K562 (cell line): ENCODE results near the gene DHDDS. TPM values are rescaled to one million over a fixed set of nuclear protein-coding genes. Genes with fewer than 3 reads are reported as not detected.

Source experiments
- ADNP ChIP-seq: fragments of 200-800 bp; sonication (Bioruptor generic); IDR thresholded peaks from 2 replicates; pipeline ENCODE4 v1.6.1; 2016; ENCODE audit warnings: missing genetic modification characterization, missing compliant biosample characterization
- C11orf30 ChIP-seq: fragments of 450-650 bp; IDR thresholded peaks from 2 replicates; pipeline ENCODE4 v1.6.1; 2016; ENCODE audit warnings: low read depth, mild to moderate bottlenecking
- CBX2 ChIP-seq: fragments of 200-600 bp; sonication (generic); IDR thresholded peaks from one replicate; pipeline ENCODE4 v1.6.1; 2012; ENCODE audit warnings: mild to moderate bottlenecking, low read length, inconsistent platforms; ENCODE audit not compliant: insufficient read depth, poor library complexity, severe bottlenecking
- CCNT2 ChIP-seq: IDR thresholded peaks from 2 replicates; pipeline ENCODE4 v1.6.1; 2011; ENCODE audit warnings: borderline replicate concordance, low read depth, mild to moderate bottlenecking, moderate library complexity, mixed read lengths, low read length; ENCODE audit not compliant: insufficient read length; ENCODE audit errors: extremely low read depth
- CUX1 ChIP-seq: fragments of 200-800 bp; sonication (Bioruptor generic); IDR thresholded peaks from 2 replicates; pipeline ENCODE4 v1.6.1; 2016; ENCODE audit warnings: missing genetic modification characterization, missing compliant biosample characterization
- HLTF ChIP-seq: fragments of 450-650 bp; IDR thresholded peaks from 2 replicates; pipeline ENCODE4 v1.6.1; 2016
- PCBP1 ChIP-seq: fragments of 200-400 bp; formaldehyde crosslinking; IDR thresholded peaks from 2 replicates; pipeline ENCODE4 v1.6.1; 2018; ENCODE audit warnings: mild to moderate bottlenecking, low read depth, low read length; ENCODE audit not compliant: poor library complexity, severe bottlenecking
- SMARCB1 ChIP-seq: IDR thresholded peaks from 2 replicates; pipeline ENCODE4 v1.6.1; 2011; ENCODE audit warnings: improper control_type of control experiment, low read depth; ENCODE audit not compliant: insufficient read length
- SRSF3 ChIP-seq: fragments of 200-400 bp; formaldehyde crosslinking; IDR thresholded peaks from 2 replicates; pipeline ENCODE4 v1.6.1; 2016; ENCODE audit warnings: mild to moderate bottlenecking, low read length, moderate library complexity; ENCODE audit not compliant: insufficient read depth
- TOE1 ChIP-seq, 2 experiments: fragments of 450-650 bp in 1 of 2; sonication (generic) in 1 of 2; formaldehyde crosslinking in 1 of 2; IDR thresholded peaks; 2 replicates each; pipeline versions ENCODE4 v1.7.1 to v1.8.0; 2016 to 2022; ENCODE audit warnings: borderline replicate concordance in 2 of 2, mild to moderate bottlenecking in 2 of 2, antibody characterized with exemption in 1 of 2, inconsistent platforms in 1 of 2, low read depth in 1 of 2, missing genetic modification reagents in 1 of 2, moderate library complexity in 1 of 2
- WHSC1 ChIP-seq: IDR thresholded peaks from one replicate; pipeline ENCODE4 v1.6.1; 2012; ENCODE audit warnings: low read length, control low read depth, inconsistent platforms
- ZC3H11A ChIP-seq: IDR thresholded peaks from 2 replicates; pipeline ENCODE4 v1.6.1; 2012; ENCODE audit warnings: low read depth, low read length, improper control_type of control experiment
- ZNF217 ChIP-seq: sonication (generic); formaldehyde crosslinking; IDR thresholded peaks from 2 replicates; pipeline ENCODE4 v1.8.0; 2022; ENCODE audit warnings: mild to moderate bottlenecking, missing genetic modification reagents
- ZNF589 ChIP-seq: fragments of 200-800 bp; sonication (Bioruptor generic); IDR thresholded peaks from 2 replicates; pipeline ENCODE4 v1.6.1; 2016; ENCODE audit warnings: low read depth, missing genetic modification characterization, missing compliant biosample characterization
- polyA plus RNA-seq, 8 experiments: library from polyadenylated mRNA; depleted of rRNA in 4 of 8; stranded (reverse) in 5 of 8; unstranded in 3 of 8; fragments of >200 nt; fragmentation: Nextera tagmentation in 2 of 8; fragmentation: Illumina TruSeq in 1 of 8; extraction: Ambion mirVana in 2 of 8; extraction: Trizol in 1 of 8; gene quantifications; 2 replicates each; pipeline versions ENCODE4 v1.2.1 to v1.2.3, GENCODE V29; 2011 to 2014; ENCODE audit warnings: inconsistent platforms in 1 of 8, missing spikeins in 1 of 8
- total RNA-seq, 7 experiments: library from RNA; depleted of rRNA in 6 of 7; stranded (reverse); fragments of >200 nt in 6 of 7; fragmentation: Illumina TruSeq in 2 of 7; extraction: Trizol in 2 of 7; gene quantifications; 2 replicates each; pipeline versions ENCODE4 v1.2.1 to v1.2.3, GENCODE V29; 2011 to 2021; ENCODE audit warnings: low replicate concordance in 1 of 7
- TF ChIP-seq, protein P1 (sequence below): fragments of 250-450 bp; sonication (Bioruptor Pico); IDR thresholded peaks from 2 replicates; pipeline ENCODE4 v1.4.0; 2020; ENCODE audit warnings: mild to moderate bottlenecking, moderate library complexity
- TF ChIP-seq, protein P2 (sequence below): sonication (generic); formaldehyde crosslinking; IDR thresholded peaks from 2 replicates; pipeline ENCODE4 v1.4.0; 2020; ENCODE audit warnings: mild to moderate bottlenecking, missing genetic modification reagents

The DHDDS gene
- total and polyA plus RNA-seq, 9 of the 15 experiments (the other 6 are each of a cell fraction or from before 2014, with no cell fraction given), result 33.3 to 55.0 (median 44.3) TPM

GRCh38 chr1:26500488-26501175 is 68.5 kb downstream of the DHDDS start (continued):
- TF ChIP-seq, protein P1, sequence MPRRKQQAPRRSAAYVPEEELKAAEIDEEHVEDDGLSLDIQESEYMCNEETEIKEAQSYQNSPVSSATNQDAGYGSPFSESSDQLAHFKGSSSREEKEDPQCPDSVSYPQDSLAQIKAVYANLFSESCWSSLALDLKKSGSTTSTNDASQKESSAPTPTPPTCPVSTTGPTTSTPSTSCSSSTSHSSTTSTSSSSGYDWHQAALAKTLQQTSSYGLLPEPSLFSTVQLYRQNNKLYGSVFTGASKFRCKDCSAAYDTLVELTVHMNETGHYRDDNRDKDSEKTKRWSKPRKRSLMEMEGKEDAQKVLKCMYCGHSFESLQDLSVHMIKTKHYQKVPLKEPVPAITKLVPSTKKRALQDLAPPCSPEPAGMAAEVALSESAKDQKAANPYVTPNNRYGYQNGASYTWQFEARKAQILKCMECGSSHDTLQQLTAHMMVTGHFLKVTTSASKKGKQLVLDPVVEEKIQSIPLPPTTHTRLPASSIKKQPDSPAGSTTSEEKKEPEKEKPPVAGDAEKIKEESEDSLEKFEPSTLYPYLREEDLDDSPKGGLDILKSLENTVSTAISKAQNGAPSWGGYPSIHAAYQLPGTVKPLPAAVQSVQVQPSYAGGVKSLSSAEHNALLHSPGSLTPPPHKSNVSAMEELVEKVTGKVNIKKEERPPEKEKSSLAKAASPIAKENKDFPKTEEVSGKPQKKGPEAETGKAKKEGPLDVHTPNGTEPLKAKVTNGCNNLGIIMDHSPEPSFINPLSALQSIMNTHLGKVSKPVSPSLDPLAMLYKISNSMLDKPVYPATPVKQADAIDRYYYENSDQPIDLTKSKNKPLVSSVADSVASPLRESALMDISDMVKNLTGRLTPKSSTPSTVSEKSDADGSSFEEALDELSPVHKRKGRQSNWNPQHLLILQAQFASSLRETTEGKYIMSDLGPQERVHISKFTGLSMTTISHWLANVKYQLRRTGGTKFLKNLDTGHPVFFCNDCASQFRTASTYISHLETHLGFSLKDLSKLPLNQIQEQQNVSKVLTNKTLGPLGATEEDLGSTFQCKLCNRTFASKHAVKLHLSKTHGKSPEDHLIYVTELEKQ (CRISPR knock-in tag), result no peak
- TF ChIP-seq CCNT2 (peak; percentile 33), WHSC1 (no peak), CUX1 (CRISPR knock-in tag) (no peak), ZC3H11A (no peak), ZNF589 (CRISPR knock-in tag) (no peak), SMARCB1 (no peak), SRSF3 (peak; percentile 85; the same call in 1 of the 2 replicates), ZNF217 (peak; percentile 31; the same call in 1 of the 2 replicates), HLTF (peak; percentile 46; the same call in 1 of the 2 replicates), ADNP (no peak), C11orf30 (no peak), CBX2 (no peak), TOE1 (IDR thresholded peaks at IDR 0.05; ENCODE audit: borderline replicate concordance) (peak; percentile 94), TOE1 (CRISPR knock-in tag; IDR thresholded peaks at IDR 0.05; ENCODE audit: borderline replicate concordance, low read depth) (no peak; the same call in 1 of the 2 replicates), PCBP1 (no peak)
- TF ChIP-seq, protein P2, sequence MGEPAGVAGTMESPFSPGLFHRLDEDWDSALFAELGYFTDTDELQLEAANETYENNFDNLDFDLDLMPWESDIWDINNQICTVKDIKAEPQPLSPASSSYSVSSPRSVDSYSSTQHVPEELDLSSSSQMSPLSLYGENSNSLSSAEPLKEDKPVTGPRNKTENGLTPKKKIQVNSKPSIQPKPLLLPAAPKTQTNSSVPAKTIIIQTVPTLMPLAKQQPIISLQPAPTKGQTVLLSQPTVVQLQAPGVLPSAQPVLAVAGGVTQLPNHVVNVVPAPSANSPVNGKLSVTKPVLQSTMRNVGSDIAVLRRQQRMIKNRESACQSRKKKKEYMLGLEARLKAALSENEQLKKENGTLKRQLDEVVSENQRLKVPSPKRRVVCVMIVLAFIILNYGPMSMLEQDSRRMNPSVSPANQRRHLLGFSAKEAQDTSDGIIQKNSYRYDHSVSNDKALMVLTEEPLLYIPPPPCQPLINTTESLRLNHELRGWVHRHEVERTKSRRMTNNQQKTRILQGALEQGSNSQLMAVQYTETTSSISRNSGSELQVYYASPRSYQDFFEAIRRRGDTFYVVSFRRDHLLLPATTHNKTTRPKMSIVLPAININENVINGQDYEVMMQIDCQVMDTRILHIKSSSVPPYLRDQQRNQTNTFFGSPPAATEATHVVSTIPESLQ (CRISPR knock-in tag), result peak; percentile 94; the same call in 1 of the 2 replicates
